HCEC 1CT (cell line): ENCODE measurements around the gene ST3GAL3.

Experiments used
- DNase-seq: peaks from one replicate; pipeline ENCODE4 v3.0.0-alpha.2; 2017

ST3GAL3 gene

GRCh38 chr1:43921022-43921421 lies 213.7 kb downstream of the ST3GAL3 start:
- no peak for DNase-seq

- DNase-seq: no peak
These were observed 217.2 kb downstream of the ST3GAL3 start for GRCh38 chr1:43924516-43924915.

- DNase-seq: no peak
These were observed 218.5 kb downstream of the ST3GAL3 start for GRCh38 chr1:43925846-43926245.

- no peak for DNase-seq
These were observed 223.0 kb downstream of the ST3GAL3 start for GRCh38 chr1:43930168-43930948.

- no peak for DNase-seq
These were observed 223.6 kb downstream of the ST3GAL3 start for GRCh38 chr1:43930949-43931275.

GRCh38 chr1:43931711-43932660 lies 224.7 kb downstream of the ST3GAL3 start:
- DNase-seq: no peak

GRCh38 chr1:43932786-43933385 lies 225.6 kb downstream of the ST3GAL3 start:
- DNase-seq: peak; percentile 65

- DNase-seq: no peak
These were observed 226.2 kb downstream of the ST3GAL3 start, which contains the start of gene ARTN for GRCh38 chr1:43933386-43934100. Gene ARTN, plus strand, starts transcription at chr1:43933801. Its CDS starts 1,856 bp downstream, at chr1:43935657.

GRCh38 chr1:43934101-43934985 lies 227.0 kb downstream of the ST3GAL3 start:
- peak; percentile 48 for DNase-seq

GRCh38 chr1:43934986-43935324 lies 227.6 kb downstream of the ST3GAL3 start:
- no peak for DNase-seq

- DNase-seq: no peak
These were observed 228.5 kb downstream of the ST3GAL3 start for GRCh38 chr1:43935711-43936427.

GRCh38 chr1:43936431-43937151 lies 229.3 kb downstream of the ST3GAL3 start:
- DNase-seq: no peak

- peak; percentile 0 for DNase-seq
These were observed 230.0 kb downstream of the ST3GAL3 start for GRCh38 chr1:43937179-43937865.

GRCh38 chr1:43938383-43938782 lies 231.0 kb downstream of the ST3GAL3 start:
- no peak for DNase-seq

- DNase-seq: peak; percentile 0
These were observed 231.7 kb downstream of the ST3GAL3 start for GRCh38 chr1:43938892-43939587.

GRCh38 chr1:43942411-43942810 lies 235.1 kb downstream of the ST3GAL3 start:
- DNase-seq: no peak

GRCh38 chr1:43944860-43945259 lies 237.5 kb downstream of the ST3GAL3 start:
- no peak for DNase-seq

GRCh38 chr1:43945674-43946235 lies 238.4 kb downstream of the ST3GAL3 start:
- no peak for DNase-seq
